ENCODE data around the gene CBLB.
A peak's percentile ranks its signal among the peaks of the same experiment; 100 is the strongest.

Gene CBLB

DNA sequence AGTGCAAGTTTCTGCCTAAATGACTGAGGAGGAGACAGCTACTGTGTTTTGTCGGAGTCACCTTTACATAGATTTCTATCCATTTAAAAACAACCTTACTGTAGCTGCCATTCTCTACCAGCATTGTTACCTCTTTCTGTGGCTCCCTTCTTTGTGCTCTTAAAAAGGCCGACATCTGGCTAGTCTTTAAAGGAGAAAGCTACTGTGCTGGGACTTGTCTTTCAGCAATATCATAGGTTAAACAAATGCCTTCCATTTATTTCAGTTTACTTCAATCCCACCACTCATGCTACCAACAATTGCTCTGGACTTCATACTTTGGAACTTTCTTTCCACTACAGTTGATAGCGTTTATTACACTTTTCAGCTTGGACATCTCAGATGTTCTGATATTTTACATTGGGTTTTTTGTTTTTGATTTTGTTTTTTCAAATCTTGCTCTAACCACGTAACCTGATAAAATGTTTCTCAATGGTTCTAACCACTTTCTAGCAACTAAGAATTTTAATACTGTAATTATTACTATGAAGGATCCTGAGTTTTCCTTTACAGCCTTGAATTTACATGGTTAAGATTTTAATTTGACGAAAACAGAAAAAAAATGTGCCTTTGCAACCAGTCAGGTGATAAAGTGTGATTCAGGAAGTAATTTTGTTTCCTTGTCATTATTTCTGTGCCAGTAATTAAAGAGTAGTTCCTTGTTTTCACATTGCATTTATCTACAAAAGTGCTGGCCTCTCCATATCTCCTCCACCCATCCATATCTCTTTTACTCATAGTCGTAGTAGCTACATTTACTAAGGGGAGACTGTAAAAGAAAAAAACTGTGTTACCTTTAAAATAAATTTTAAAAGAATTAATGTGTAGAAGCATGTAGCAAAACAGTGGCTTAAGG is 1.3 kb upstream of the CBLB start:
- DNase-seq = no peak

DNA sequence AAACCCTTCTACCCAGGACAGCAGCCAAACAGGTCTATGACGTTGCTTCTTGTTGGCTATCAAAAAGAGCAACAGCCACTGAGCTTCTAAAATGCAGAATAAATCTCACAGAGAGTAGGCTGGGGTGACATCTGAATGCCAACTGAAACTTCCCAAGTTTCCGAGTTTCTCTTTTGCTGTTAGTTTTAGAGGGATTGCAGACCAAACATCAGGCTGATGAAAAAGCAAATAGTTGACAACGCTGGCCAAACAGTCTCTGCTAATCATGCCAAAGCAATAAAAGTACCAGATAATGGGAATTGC is 670 bp upstream of the CBLB start:
- DNase-seq = no peak

DNA sequence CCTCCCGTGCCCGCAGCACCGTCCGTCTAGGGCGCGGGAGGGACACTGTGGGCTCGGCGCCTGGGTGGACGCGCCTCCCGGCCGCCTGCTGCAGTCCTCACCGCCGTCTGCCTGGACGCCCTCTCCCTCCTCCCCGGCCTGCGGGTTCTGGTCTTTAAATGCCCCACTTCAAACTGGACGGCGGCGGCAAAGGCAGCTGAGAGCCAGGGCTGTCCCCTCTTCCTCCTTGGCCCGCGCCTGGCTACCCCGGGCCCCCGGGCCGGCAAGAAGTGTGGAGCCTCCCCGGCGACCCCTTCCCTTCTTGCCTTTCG is 426 bp downstream of the CBLB start:
- peak; percentile 35 to 36 for DNase-seq

DNA sequence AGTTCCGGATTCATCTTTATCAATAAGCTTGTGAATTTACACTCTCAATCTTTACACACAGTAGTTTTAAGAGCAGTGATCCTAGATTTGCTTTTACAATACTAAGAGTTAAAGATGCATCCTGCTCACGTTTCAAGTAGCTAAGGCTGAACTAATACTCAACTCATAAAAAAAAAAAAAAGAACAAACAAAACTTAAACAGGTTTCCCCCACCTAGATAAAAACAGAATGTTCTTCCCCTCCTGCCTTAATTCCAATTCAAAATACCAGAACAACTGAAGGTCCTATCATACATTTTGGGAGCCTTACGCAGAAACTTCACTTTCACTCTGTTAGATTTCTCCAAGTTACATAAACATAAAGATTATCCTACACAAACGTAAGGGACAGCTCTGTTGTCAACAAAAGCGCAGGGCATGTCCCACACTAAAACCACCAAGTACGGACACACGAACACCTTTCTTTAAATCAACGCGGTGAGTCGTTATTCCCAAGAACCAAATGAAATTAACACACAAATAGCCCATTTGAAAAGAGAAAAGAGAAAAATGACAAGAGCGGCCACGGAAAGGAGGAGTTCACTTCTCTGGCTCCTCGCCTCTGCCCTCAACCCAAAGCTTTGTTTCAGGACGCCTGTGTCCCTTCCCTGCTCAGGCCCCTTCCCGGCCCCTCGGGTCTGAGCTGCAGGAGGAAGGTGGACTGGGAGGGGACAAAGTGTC is 941 bp downstream of the CBLB start:
- DNase-seq = no peak

DNA sequence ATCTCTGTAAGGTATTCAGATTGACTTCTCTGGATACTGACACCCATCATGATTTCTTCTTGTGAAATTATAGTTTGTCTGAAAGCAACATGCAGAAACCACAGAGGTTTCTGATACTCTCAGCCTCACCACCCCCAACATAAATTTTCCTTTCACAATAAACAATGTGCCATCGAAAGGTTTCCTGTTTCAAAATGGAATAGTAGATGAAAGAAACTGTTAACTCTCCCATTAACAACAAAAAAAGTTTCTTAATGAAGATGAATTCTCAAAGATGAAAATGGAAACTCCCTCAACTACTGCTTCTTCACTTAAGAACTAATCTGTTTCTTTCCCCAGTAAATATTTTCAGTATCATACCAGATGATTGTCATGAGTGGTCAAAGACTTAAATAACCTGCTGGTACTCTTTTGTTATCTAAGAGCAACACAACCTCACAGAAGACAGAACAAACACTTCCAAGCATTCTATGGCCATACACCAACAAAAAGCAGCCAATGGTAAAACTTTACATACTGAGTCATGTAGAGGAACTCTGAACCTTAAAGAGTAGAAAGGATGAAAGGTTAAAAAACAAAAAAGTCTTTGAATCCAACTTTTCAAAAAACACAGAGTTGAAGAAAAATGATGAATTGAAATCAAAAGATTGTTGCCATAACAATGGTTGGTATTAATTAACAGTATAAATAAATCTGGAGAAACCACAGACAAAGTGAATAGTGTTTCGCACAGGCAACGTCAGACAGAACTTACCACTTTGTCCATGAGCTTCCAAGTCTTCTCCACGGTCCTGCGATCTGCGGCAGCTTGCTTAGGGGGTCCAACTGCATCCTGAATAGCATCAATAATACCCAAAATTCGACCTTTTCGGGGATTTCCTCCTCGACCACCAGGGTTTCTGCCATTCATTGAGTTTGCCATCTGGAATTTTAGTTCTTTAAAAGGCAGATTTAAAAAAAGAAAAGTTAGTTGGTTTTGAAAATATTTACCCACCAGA is 1.9 kb downstream of the CBLB start:
- DNase-seq = no peak

DNA sequence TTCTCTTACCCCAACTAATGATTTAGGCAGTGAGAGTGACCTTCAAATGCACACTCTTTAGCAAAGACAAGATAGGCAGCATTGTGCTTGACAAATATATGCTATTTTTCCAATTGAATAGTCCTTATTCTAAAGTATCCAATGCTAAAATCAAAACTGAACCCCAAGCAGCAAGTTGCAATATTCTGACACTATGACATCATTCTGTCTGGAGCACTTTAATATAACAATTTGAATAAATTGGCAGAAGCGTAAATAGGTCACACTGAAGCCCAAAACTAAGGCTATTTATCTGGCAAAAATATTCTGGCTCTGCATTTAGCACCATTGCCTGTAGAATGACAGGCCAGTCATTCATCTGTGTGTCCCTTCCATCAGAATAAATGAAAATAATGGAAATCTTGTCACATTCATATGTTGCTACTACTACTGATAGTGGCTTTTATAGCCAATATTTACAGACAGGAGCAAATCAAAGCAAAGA is 2.9 kb downstream of the CBLB start:
- DNase-seq = no peak

DNA sequence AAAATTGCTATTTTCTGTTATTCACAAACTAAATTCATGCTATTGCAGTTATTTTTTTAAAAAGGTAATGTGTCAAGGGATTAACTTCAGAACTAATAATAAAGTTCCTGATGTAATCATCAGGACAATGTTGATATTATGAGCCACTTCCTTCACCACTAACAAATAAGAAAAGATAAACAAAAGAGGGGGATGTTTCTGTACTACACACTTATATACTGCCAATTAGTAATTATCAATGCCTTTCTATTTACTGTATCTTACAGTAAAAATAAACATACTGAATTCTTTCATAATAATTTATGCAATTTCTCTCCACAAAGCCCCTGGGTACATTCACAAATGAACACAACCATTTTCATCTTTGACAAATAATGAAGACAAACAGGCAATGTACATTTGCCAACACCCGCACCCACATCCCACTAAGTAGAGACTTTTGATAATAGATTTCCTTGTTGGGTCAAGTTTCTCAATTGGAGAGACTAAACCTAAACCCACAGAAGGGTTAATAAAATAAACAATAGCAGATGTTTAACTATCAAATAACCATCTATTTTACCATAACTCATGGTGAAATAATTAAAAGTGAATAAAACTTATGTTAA is 3.7 kb downstream of the CBLB start:
- DNase-seq = no peak

DNA sequence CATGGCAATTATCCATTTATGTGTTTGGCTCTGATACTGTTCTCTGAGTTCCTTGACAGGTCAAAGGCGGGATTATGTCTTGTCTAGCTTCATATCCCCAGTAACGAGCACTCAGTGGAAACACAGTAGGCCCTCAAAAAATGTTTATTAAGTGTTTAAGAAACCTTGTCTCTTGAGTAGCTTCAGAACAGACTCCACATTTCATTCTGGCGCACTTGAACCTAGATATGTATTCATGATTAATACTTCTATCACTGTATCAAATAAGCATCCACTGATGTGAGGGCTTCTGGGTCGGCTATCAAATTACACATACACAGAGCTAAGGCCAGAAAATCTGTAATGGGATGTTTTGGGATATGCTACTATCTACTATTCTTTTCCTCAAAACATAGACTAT is 4.6 kb downstream of the CBLB start:
- DNase-seq = no peak

DNA sequence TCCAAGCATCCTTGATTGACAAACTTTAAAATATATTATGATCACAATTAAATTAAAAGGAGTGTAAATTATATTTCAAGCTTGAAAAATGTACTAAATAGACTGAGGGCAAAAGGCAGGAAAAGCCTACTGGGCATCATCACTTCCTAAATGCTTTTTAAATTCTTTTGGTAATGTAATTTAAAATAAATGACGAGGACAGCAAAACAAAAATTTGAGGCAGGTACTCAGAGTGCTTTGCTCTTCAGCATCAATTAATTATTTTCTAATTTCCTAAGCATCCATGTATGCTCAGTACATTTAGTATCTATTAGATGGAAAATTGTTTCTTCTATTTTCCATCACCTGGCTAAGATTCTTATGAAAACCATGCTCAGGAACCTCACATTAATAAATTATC is 5.2 kb downstream of the CBLB start:
- DNase-seq = no peak

DNA sequence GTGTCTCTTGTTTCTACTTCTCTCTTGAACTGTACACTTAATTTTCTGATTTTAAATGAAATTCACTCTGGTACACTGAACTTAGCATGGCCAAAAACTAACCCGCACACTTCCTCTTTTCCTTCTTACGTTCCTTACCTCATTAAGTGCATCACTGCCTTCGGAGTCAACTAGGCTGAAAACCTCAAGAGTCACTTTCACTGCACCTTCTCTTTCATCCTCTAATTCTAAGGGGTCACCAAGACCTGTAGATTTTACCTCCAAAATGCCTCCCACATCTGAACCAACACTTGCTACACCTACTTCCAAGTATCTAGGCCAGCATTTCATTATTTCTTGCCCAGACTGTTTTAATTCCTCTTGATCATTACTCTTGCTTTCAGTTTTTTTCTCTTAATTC is 6.6 kb downstream of the CBLB start:
- no peak for DNase-seq

DNA sequence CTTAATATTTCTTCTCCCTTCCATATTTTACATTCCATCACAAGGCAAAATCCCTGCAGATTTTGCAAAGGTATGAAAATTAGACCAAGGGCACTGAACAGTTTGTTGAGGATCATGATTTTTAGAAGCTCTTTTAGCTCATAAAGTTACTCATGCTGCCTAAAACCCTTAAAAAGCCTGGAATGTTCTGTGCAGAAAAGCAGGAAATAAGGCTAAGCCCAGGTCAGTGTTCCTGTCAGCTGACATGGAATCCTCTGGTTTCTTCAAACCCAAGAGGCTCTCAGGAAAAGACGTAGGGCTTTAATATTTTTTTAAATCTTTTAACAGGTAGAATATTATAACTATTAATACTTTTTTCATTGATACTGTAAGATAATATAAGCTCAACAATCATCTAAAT is 8.2 kb downstream of the CBLB start:
- no peak for DNase-seq

DNA sequence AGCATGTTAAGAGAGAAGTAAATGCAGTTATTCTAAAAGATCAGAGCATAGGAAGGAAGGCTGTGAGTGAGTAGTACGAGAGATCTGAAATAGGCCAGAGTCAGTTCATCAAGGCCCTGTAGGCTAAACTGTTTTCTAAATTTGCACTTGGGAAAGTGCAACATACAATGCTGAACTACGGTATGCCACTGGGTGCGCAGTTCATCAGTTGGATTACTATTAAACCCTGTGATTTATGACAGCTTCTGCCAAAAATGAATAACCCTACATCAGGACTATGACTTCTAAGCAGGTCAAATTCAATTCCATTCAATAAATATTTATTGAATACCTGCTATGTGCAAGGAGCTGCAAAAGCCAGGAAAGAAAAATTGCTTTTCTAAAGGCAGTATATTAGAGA is 10.8 kb downstream of the CBLB start:
- no peak for DNase-seq

DNA sequence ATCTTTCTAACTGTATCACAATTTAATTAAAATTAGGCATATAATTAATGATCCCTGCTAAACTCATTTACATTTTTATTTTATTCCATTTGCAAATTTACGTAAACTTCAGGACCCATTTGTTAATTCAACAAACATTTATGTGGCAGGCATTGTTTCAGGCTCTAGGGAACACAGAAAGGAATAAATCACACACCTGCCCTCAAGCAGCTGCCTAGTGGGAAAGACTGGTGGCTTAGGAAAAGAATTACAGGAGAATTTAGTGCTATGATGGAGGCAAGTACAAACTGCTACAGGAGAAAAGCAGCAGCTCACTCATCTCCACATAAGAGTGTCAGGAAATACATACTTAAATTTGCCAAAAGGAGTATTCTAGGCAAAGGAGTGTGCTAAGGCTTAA is 11.2 kb downstream of the CBLB start:
- DNase-seq = no peak

DNA sequence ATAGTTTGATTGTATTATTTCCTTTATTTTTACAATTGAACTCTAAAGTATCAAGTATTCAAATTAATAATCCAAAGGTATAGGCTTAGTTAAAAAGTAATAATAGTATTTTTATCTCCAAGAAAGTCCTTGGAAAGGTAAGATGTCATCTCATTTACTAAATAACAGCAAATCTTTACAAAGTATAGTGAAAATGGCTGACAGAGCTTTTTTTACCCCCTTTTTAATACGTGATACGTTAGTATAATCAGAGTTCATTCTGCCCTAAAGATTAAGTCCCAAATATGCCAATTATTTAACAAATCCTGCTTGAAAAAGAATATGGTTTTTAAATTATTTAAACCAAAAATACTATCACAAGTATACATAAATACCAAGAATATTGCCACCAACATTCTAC is 12.2 kb downstream of the CBLB start:
- DNase-seq = no peak

DNA sequence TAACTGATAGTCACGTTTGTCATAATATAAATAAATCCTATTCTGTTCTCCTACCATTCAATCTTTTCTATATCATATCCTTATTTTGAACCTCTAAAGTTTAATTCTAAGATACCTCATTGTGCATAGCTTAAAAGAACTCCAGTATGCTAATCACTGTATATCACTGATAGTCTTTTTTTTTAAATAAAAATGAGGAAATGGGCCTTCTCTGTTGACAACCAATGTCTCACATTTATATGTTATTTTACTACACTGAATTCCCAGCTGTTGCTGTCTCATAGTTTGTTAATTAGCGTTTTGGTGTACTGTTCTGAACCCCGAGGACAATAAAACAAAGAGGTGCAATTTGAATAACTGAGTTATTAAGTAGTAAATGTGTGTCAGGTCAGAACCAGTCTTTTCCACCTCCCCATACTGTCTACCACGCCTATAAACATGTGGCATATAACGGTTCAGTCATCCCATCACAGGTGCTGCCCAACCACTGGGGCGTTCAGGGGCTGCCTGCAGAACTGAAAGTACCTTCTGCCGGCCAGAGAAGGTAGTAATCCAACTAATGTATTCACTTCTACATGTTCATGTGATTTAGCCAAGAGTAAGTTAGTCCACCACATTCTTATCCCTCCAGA is 14.9 kb downstream of the CBLB start:
- DNase-seq = no peak

DNA sequence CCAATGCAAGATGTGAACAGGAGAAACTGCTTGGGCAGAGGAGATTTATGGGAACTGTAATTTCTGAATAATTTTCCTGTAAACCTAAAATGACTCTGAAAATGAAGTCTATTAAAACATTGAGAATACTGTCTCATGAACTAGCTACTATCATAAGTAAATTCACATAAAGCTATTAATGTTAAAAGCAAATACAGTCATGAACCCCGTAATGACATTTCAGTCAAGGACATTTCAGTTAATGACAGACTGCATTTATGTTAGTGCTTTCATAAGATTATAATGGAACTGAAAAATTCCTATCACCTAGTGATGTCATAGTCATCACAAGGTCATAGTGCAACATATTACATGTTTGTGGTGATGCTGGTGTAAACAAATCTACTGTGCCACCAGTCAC is 17.2 kb downstream of the CBLB start:
- no peak for DNase-seq

DNA sequence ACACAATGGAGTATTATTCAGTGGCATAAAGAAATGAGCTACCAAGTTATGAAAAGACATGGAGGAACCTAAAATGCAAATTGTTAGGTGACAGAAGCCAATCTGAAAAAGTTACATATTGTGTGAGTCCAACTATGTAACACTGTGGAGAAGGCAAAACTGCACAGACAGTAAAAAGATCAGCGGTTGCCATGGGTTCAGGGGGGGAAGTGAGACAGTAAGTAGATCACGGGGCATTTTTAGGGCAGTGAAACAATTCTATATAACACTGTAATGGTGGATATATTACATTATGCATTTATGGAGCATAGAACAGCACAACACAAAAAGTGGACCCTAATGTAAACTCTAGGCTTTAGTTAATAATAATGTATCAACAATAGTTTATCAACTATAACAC is 17.6 kb downstream of the CBLB start:
- DNase-seq = no peak

DNA sequence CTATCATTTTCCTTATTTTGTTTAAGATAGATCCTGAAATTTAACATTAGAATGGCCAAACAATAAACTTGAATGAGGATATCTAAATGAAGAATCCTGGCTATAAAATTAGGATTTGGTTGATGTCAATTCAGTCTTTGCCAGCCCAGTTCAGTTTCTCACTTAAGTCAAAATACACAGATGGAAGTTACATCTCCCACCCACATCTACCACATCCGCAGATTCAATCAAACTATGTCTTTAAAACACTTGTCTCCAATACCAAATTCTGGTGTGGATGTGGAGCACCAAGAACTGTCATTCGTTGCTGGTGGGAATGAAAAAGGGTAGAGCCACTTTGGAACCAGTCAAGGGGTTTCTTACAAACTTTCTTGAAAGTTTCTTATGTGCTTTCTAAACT is 18.2 kb downstream of the CBLB start:
- DNase-seq = no peak

DNA sequence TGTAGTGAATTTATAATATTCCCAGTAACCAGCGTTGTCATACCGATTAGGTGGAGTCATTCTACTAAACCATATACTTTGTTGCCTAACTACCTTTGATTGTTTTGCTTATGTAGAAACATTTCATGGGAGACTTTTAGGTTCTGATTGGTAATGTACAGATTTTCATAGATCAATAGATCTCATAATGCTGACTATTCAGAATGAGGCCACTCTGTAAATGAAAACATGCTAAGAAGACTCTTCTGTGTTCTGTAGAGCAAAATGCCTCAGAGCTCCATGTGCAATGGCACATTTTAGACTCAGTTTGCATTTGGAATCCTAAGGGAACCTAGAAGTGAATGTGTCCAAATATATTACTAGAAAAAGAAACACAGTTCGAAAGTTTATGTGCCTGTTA is 20.0 kb downstream of the CBLB start:
- DNase-seq = no peak

DNA sequence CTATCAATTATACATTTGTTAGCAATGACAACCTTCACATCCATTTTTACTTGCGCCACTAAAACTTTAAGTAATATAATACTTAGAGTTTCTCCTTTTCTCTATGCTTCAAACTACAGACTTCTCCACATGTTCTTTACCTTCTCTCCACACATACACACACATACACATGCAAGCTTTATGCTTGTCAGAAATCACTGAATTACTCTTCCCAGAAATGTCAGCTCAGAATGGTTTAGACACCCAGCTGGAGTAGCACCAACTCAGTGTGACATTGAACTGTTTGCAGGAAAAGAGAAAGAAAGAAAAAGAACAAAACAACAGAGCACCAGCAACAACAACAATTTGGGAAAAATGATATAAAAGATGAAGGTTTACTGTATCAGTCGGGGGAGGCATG is 20.9 kb downstream of the CBLB start:
- no peak for DNase-seq

DNA sequence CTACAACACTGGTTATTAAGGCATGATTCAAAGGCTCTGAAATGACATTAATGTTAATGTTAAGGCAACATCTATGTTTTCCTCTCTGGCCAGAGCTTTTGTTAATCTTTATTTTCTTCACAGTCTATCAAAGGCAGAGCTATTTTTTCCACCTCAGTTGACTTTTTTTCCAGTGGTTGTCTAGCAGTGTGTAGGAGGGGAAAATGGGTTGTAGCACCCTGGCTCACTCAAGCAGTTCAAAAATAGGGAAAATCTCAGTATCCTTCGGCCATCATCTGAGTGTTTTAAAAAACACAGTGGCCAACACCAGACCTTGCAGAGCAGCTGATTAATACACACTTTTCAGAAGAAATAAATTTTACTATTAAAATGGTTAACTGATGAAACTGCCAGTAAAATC is 21.4 kb downstream of the CBLB start:
- no peak for DNase-seq

DNA sequence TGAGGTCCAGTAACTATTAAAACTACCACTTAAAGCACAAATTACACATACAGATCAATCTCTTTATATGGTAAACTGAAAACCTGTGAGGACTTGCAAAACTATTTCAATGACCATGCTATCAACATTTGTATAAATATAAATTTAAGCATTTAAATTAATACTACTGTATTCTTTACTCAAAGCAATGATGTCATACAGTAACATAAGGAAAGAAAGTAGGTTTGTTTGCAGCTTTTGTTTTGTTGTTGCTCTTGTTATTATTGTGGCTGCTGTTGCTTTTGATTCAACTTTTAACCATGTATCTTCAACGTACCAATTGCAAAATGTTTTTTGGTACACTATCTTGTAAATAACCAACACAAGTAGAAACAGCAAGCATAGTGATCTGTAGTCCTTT is 22.0 kb downstream of the CBLB start:
- DNase-seq = no peak

DNA sequence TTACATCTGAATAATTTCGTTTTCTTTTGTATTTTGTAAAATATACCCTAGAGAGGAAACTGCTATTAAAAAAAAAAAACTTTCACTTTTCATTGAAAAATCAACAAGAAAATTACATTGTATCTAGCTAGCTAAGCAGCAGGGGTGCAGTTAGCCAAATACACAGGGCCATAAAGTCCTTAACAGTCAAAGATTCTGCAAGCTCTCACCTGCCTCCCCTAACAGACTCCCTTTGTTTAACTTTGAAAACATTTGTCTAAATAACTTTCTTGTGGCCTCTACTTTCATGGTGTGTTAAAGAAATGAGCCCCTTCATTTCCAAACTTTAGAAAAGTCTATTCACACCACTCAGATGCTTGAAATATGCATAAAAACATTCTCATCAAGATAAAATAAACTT is 23.3 kb downstream of the CBLB start:
- no peak for DNase-seq
